Ascending aorta (tissue), 2 donors: ENCODE results near the gene SYNPR. TPM values are rescaled to one million over a fixed set of nuclear protein-coding genes. Genes with fewer than 3 reads are reported as not detected.

Experiments used
- DNase-seq, 2 donors: peaks; one replicate each; pipeline ENCODE4 v3.0.0-alpha.2; 2019; ENCODE audit warnings: low spot score in 2 of 2
- H3K27ac ChIP-seq, 2 donors: fragments of 200-600 bp; sonication (generic); one replicate each; pipeline ENCODE4 v1.5.1; 2016 to 2017; ENCODE audit warnings: mild to moderate bottlenecking in 1 of 2
- H3K27me3 ChIP-seq: fragments of 200-600 bp; sonication (generic); one replicate; pipeline ENCODE4 v1.5.1; 2017
- H3K36me3 ChIP-seq, 2 donors: fragments of 200-600 bp; sonication (generic); one replicate each; pipeline ENCODE4 v1.5.1; 2016
- H3K4me1 ChIP-seq, 2 donors: fragments of 200-600 bp; sonication (generic); one replicate each; pipeline ENCODE4 v1.5.1; 2016 to 2017; ENCODE audit warnings: mild to moderate bottlenecking in 1 of 2
- H3K4me3 ChIP-seq, 2 donors: fragments of 200-600 bp; sonication (generic); one replicate each; pipeline ENCODE4 v1.5.1; 2016 to 2017; ENCODE audit warnings: mild to moderate bottlenecking in 1 of 2
- H3K9me3 ChIP-seq, 2 donors: fragments of 200-600 bp; sonication (generic); one replicate each; pipeline ENCODE4 v1.5.1; 2016
- intact Hi-C: fragments of 100-400 bp; cut with DNase I; formaldehyde crosslinking; loops from one replicate; pipeline ENCODE4 v1.15.1; 2023
- total RNA-seq: library from RNA; depleted of rRNA; stranded (reverse); fragments of >200 nt; gene quantifications from one replicate; pipeline ENCODE4 v1.1.0, GENCODE V29; 2016
- TF ChIP-seq, protein P1 (sequence below), 3 experiments: fragments of 200-600 bp in 2 of 3; fragments of 450-650 bp in 1 of 3; sonication (generic) in 2 of 3; IDR thresholded peaks; one replicate each; pipeline ENCODE4 v1.5.1; 2016 to 2019; ENCODE audit warnings: antibody characterized with exemption in 3 of 3, mild to moderate bottlenecking in 1 of 3, moderate library complexity in 1 of 3

The SYNPR gene
- total RNA-seq, 1 donor from 2014 or later: not detected

- Histone ChIP-seq H3K4me3 (no peak overlapping the region), H3K9me3 (no peaks in the 10 kb centered on the region), H3K27me3 (no peaks in the 10 kb centered on the region), H3K27ac (no peak overlapping the region), H3K36me3 (no peaks in the 10 kb centered on the region), H3K4me1 (no peaks in the 10 kb centered on the region)
- TF ChIP-seq, protein P1, sequence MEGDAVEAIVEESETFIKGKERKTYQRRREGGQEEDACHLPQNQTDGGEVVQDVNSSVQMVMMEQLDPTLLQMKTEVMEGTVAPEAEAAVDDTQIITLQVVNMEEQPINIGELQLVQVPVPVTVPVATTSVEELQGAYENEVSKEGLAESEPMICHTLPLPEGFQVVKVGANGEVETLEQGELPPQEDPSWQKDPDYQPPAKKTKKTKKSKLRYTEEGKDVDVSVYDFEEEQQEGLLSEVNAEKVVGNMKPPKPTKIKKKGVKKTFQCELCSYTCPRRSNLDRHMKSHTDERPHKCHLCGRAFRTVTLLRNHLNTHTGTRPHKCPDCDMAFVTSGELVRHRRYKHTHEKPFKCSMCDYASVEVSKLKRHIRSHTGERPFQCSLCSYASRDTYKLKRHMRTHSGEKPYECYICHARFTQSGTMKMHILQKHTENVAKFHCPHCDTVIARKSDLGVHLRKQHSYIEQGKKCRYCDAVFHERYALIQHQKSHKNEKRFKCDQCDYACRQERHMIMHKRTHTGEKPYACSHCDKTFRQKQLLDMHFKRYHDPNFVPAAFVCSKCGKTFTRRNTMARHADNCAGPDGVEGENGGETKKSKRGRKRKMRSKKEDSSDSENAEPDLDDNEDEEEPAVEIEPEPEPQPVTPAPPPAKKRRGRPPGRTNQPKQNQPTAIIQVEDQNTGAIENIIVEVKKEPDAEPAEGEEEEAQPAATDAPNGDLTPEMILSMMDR (IDR thresholded peaks at IDR 0.05): no peak
- intact Hi-C loops: no loop called here
- no peak for DNase-seq
Observed at GRCh38 chr3:63655519-63655918, 377.4 kb downstream of the SYNPR start.

GRCh38 chr3:63656786-63657185, 378.7 kb downstream of the SYNPR start:
- Histone ChIP-seq H3K9me3 (no peaks in the 10 kb centered on the region), H3K4me3 (no peak overlapping the region), H3K36me3 (no peaks in the 10 kb centered on the region), H3K27me3 (no peaks in the 10 kb centered on the region), H3K4me1 (no peaks in the 10 kb centered on the region), H3K27ac (no peak overlapping the region)
- intact Hi-C loops: no loop called here
- no peak for DNase-seq
- TF ChIP-seq, protein P1 (IDR thresholded peaks at IDR 0.05): no peak

DNA sequence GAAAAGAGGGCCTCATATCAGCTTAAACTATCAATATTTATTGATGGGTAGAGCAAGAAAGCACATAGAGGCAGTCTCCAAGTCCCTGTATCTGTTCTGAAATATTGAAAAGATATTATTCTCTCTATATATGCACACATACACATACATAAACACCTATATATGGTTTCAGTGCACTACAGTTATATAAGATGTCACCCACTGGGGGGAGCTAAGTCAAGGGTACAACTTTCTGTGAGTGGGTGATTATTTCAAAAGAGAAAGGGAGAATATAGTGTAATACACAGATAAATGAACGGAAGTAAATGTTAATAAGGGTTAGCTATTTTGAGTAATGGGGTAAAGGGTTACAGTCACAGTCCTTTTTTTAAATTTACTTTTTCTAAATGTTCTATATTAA, 383.1 kb downstream of the SYNPR start:
- intact Hi-C loops: no loop called here
- TF ChIP-seq, protein P1 (IDR thresholded peaks at IDR 0.05): no peak
- no peaks in the 10 kb centered on the region for H3K9me3 ChIP-seq
- H3K4me3 ChIP-seq: no peak overlapping the region
- H3K27ac ChIP-seq: no peak overlapping the region
- no peak for DNase-seq
- no peaks in the 10 kb centered on the region for H3K36me3 ChIP-seq
- no peaks in the 10 kb centered on the region for H3K4me1 ChIP-seq
- H3K27me3 ChIP-seq: no peaks in the 10 kb centered on the region

GRCh38 chr3:63662011-63662410, 383.9 kb downstream of the SYNPR start:
- no peak overlapping the region for H3K27ac ChIP-seq
- no peaks in the 10 kb centered on the region for H3K4me1 ChIP-seq
- no peak overlapping the region for H3K4me3 ChIP-seq
- no peaks in the 10 kb centered on the region for H3K36me3 ChIP-seq
- H3K9me3 ChIP-seq: no peaks in the 10 kb centered on the region
- intact Hi-C loops: no loop called here
- TF ChIP-seq, protein P1 (IDR thresholded peaks at IDR 0.05): no peak
- no peak for DNase-seq
- H3K27me3 ChIP-seq: no peaks in the 10 kb centered on the region

DNA sequence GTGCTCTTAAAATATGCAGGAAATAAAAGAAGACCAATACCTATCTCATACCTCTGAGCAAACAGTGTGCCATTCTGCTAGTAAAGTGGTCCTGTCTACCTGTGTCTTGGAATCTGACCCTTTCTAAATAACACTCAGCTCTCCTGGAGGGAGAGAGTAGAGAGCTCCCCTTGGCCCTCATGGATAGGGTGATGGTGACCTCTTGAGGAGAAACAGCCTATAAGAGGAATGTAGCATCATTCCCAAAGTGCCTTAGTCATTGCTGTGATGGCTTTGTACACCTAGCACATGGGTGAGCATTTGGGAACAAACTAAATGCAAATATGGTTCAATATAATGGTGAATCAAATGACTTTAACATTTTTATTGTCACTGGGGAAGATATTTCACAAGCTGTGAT, 384.4 kb downstream of the SYNPR start:
- H3K27ac ChIP-seq: no peak overlapping the region
- no peak overlapping the region for H3K4me3 ChIP-seq
- H3K36me3 ChIP-seq: no peaks in the 10 kb centered on the region
- no peak for DNase-seq
- H3K27me3 ChIP-seq: no peaks in the 10 kb centered on the region
- H3K9me3 ChIP-seq: no peaks in the 10 kb centered on the region
- intact Hi-C loops: no loop called here
- H3K4me1 ChIP-seq: no peaks in the 10 kb centered on the region
- TF ChIP-seq, protein P1 (IDR thresholded peaks at IDR 0.05): no peak
